NCI-H1092 (cell line): ENCODE data around the gene CARS2.
A peak's percentile ranks its signal among the peaks of the same experiment; 100 is the strongest.
"Not testable (repeated sequence)": the region's sequence is repeated elsewhere in the genome, so short reads cannot be mapped to it uniquely, and the experiment has no call there.

Experiments
- DNase-seq: peaks from one replicate; lab custom pipeline; 2025; lab: John Stamatoyannopoulos, UW

CARS2 gene

DNA sequence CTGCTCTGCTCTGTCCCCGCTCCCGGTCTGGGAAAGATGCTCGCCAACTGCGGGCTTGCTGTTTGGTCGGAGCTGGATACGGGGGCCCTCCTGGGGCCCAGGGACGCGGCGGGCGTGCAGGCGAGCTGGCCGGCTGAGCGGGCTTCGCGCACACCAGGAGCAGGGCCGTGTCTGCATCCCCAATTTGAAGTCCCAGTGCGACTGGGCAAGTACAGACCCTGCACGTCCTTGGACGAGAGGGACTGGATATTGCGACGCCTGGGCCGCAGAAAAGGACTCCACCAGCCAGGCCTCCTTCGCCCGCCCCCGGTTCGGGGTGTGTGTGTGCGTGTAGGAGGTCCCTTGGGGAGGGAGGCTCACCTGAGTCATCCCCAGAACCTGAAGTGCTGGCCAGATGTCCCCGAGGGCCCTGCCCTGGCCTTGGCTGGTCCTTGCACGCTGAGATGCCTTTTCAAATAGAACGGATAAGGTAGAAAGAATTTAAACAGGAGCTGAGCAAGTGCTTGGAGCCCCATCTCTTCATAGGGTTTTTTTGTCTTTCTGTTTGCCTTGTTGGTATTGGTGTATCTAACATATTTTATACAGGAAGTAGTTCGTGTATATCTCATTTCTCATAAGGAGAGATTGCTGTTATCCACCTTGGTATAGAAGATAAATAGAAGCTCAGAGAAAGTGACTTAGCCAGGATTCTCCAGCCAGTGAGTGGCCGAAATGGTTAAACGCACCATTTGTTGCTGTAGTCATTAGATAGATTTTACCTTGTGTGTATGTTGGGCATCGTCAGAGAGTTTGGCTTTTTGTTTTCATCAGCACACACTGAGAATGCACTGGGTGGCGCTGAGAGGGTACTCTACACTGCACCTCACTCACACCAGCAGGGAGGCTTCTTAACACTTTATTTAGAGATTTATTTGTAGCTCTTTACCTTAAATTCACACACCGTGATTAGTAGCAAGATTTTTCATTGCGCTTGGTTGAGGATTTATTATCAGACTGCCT is 89.5 kb downstream of the CARS2 start:
- DNase-seq: no peak

DNA sequence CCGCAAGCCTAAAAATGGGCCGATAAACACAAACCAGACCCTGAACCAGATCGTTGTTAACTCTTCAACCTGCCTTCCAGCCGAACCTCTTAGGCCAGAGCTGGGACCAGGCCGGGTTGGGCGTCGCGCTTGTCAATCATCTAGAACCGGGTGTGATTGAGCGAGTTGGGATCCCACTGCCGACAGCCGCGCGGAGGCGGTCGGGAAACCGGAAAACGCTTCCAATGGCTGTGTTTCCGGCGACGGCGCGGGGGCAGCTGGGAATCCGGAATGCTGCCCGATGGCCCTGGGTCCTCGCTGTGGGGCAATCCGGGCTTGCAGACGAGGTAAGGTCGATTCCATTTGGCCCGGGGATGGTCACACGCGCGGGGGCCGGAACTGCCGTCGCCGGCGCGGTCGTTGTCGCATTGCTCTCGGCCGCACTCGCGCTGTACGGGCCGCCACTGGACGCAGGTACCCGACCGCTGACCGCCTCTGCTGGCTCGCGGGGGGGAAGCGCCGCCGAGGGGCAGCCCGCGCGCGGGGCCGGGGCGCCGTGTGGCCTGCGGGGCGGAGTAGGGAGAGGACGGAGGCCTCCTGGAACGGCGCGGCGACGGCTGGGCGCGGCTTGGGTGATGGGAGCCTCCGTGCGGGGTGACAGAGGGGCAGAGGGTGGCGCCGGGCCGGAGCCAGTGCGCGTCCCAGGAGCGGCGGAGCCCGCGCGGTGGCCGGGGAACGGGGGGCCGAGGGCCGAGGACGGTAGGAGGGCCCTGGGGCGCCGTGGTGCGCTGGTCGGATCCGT is 90.4 kb downstream of the CARS2 start, which contains the start of gene NAXD:
Gene NAXD (plus strand): TSS at position 224 of the 781 bp plus-strand sequence. CDS start 57 bp downstream, at position 281.
- DNase-seq: peak; percentile 95

DNA sequence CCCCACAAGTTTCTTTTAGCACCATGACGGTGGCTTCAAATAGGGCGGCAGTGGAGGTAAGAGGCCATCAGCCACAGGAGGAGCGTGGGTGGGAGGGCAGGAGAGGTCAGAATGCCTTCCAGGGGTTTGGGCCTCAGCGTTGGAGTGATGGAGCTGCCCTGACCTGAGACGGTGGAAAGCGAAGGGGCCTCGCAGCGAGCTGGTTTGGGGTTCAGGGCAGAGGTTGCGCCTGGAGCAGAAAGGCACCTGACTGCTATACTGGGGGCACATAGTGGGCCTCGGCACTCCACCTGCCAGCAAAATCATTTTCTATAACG is 91.0 kb downstream of the CARS2 start:
- DNase-seq: no peak

DNA sequence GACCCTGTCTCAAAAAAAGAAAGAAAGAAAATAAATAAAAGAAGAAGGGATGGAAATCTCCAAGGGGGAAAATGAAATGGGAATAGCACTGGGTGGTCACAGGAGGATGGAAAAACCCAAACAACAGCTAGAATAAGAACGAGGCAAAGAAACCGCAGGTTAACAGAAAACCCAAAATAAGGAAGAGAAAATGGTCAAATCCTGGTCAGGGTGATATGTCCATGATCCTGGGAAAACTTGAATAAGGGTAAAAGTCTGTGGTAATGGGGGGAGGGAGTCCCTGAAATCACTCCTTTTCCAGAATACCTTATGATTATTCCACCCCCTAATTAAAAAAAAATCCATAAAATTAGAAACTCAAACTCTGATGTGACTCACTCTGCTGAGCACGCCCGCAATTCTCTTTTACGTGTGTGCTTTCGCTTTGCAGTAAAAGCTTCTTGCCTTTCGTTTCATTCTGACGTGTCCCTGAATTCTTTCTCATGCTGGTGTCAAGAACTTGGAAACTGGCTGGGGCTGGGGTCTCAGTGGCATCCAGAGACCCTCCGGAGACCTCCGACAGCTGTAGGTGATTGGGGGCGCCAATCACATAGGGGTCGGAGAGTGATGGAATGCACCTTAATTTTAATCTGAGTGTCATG is 94.8 kb downstream of the CARS2 start:
- no peak for DNase-seq

DNA sequence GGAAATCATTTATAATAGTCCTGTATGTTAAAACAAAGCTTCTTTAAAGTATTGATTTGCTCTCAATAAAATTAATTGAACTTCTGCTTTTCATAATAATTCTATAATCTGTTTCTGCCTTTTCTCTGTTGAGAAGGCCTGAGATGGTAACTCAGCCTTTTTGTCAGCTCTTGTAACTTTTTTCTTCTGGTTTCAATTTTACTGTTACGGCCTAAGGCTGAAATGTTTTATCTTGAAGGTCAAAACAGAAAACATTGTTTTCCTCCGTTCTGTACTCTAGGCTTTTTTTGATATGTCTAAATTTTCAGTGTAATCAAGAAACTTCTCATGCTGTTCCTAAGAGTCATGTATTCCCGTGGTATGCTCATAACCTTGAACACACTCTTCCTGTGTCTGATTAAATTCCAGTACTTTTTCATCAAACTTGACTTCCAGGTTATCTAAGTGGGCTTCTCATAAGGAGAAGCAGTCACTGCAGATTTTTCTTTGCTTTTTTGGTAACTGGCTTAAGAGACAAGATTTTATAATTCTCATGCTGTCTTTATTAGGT is 98.2 kb downstream of the CARS2 start:
- no peak for DNase-seq

DNA sequence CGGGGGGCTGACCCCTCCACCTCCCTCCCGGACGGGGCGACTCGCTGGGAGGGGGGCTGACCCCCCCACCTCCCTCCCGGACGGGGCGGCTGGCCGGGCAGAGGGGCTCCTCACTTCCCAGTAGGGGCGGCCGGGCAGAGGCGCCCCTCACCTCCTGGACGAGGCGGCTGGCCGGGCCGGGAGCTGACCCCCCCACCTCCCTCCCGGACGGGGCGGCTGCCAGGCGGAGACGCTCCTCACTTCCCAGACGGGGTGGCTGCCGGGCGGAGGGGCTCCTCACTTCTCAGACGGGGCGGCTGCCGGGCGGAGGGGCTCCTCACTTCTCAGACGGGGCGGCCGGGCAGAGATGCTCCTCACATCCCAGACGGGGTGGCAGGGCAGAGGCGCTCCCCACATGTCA is 99.6 kb downstream of the CARS2 start:
- not testable (repeated sequence) for DNase-seq

DNA sequence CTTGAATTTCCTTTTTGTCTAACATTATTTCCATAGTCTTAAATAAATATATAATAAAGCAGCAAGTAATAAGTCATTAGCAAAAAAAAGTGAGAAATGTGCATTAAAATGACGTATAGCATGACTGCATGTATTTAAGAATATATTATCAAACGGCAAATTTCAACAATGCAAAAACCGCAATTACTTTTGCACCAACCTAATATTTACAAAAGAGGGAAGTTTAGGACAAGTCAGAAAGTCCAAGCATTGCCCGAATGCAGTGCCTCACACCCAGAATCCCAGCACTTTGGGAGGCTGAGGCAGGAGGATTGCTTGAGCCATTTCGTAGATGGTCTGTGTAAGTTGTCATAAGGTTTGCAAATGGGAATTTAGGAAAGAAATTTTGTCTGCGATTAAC is 100.8 kb downstream of the CARS2 start:
- DNase-seq: no peak

DNA sequence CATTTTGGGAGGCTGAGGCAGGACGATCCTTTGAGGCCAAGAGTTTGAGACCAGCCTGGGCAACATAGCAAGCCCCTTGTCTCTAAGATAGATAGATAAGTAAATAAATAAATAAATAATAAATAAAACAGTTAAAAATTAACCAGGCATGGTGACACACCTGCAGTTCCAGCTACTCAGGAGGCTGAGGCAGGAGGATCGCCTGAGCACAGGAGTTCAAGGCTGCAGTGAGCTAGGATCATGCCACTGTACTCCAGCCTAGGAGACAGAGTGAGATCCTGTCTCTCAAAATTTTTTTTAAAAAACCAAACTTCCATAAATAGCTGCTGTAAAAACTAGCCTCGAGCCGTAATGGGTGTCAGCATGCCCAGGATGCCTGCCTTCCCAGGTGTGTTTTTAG is 104.9 kb downstream of the CARS2 start:
- no peak for DNase-seq

DNA sequence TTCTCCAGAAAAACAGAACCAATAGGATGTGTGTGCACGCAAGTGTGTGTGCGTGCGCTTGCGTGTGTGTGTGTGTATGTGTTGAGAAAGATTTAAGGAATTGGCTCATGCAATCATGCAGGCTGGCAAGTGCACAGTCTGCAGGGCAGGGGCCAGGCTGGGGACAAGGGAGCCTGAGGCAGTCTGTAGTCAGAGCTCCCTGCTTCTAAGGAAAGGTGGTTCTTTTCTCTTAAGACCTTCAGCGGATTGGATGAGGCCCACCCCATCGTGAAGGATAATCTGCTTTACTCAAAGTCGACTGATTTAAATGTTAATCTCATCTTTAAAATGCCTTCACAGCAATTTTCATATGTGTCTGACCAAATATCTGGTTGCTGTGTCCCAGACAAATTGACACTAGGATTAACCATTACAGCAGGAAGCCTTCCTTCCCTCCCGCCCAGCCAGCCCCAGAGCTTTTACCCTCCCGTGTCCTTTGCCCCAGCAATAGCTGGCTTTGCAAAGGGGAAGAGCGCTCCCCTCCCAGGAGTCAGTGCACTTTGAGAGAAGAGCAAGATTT is 105.6 kb downstream of the CARS2 start:
- DNase-seq: no peak

DNA sequence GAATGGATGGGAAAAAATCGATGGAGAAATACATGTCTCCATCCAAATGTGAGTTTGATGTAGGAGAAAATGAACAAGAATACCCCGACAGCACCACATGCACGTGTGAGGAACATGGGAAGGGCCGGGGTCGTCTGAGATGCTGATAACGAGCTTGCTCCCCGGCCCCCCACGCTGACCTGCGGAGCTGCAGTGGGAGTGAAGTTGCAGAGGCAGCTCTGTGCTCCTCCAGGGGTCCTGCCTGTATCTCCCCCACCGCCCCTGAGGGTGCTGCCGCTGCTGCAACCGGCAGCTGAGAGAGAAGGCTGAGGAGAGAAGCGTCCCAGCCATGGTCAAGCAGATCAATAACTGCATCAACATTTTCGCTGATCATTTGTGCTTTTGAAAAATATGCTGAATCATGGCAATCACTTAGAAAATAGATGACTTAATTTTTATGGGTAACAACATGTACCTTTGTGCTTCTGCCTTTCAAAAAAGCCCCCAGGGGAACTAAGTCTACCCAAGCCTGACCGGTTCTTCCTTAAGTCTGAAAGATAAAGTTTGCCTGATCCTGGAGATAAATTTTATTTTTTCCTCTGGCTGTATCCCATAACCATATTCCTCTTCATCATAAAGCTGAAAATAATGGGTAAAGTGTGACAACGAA is 108.8 kb downstream of the CARS2 start:
- no peak for DNase-seq

DNA sequence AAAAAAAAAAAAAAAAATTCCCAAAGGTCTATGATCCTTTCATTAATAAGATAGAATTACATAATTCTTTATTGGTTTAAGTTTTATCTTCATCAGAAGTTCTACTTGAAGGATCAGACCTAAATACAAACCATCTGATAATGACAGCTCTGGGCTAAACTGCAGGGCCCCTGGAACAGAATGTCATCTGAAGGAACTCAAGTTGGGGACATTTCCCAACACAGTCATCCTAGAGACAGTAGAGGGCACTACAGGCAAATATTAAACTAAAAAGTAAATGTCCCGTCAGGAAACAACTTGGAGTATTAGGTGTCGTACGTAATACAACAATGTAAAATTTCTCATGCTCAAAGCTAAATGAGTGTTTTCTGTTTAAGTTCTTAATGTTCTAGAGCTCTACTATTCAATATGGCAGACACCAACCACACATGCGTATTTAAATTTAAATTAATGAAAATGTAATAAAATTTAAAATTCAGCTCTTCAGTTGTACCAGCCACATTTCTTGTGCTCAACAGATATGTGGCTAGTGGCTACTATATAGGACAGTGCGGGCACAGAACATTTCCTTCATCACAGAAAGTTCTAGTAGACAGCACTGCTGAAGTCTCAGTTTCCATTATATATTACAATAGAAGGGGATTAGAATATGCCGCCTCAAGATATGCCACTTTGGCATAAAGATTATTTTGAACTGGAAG is 112.3 kb downstream of the CARS2 start:
- DNase-seq: no peak

DNA sequence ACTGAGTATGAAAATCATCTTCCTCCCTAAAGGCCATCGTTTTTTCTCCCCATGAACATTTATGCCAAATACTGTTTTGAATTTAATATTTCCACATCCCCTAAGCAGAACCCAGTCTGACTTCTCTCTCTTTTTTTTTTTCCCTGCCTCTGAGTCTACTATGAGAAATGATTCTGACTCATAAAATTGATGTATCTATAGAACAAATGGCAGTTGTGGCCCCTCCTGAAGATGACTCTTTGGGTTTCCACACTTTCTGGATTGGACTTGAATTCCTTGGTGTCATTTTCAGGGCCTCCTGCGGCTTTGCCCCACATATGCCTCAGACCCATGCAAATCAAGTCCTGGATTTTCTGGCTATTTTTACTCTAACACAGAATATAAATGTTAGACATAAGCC is 113.3 kb downstream of the CARS2 start:
- DNase-seq: no peak
